Measurements from ENCODE around the gene ELAVL1.

- TF ChIP-seq MYBL2 (IDR thresholded peaks at IDR 0.05; ENCODE audit: low read depth) (no peak), MYBL2 (CRISPR knock-in tag; IDR thresholded peaks at IDR 0.05; ENCODE audit: borderline replicate concordance) (no peak), SNRNP70 (optimal IDR thresholded peaks at IDR 0.05; ENCODE audit: low read depth, low read length) (no peak), CBX5 (IDR thresholded peaks at IDR 0.05; ENCODE audit: borderline replicate concordance, low read depth) (no peak), ZBTB40 (IDR thresholded peaks at IDR 0.05) (no peak), ZBTB40 (CRISPR knock-in tag; IDR thresholded peaks at IDR 0.05) (no peak)
Observed at GRCh38 chr19:7992575-7992974, 12.9 kb downstream of the ELAVL1 start.
